ENCODE results near the gene NRP2. TPM values are rescaled to one million over a fixed set of nuclear protein-coding genes. Genes with fewer than 3 reads are reported as not detected.

The NRP2 gene, protein sequence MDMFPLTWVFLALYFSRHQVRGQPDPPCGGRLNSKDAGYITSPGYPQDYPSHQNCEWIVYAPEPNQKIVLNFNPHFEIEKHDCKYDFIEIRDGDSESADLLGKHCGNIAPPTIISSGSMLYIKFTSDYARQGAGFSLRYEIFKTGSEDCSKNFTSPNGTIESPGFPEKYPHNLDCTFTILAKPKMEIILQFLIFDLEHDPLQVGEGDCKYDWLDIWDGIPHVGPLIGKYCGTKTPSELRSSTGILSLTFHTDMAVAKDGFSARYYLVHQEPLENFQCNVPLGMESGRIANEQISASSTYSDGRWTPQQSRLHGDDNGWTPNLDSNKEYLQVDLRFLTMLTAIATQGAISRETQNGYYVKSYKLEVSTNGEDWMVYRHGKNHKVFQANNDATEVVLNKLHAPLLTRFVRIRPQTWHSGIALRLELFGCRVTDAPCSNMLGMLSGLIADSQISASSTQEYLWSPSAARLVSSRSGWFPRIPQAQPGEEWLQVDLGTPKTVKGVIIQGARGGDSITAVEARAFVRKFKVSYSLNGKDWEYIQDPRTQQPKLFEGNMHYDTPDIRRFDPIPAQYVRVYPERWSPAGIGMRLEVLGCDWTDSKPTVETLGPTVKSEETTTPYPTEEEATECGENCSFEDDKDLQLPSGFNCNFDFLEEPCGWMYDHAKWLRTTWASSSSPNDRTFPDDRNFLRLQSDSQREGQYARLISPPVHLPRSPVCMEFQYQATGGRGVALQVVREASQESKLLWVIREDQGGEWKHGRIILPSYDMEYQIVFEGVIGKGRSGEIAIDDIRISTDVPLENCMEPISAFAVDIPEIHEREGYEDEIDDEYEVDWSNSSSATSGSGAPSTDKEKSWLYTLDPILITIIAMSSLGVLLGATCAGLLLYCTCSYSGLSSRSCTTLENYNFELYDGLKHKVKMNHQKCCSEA
- total RNA-seq (2014; rRNA removed; shearing (Covaris generic)): 57.7 and 73.5 TPM in 2 replicates

DNA sequence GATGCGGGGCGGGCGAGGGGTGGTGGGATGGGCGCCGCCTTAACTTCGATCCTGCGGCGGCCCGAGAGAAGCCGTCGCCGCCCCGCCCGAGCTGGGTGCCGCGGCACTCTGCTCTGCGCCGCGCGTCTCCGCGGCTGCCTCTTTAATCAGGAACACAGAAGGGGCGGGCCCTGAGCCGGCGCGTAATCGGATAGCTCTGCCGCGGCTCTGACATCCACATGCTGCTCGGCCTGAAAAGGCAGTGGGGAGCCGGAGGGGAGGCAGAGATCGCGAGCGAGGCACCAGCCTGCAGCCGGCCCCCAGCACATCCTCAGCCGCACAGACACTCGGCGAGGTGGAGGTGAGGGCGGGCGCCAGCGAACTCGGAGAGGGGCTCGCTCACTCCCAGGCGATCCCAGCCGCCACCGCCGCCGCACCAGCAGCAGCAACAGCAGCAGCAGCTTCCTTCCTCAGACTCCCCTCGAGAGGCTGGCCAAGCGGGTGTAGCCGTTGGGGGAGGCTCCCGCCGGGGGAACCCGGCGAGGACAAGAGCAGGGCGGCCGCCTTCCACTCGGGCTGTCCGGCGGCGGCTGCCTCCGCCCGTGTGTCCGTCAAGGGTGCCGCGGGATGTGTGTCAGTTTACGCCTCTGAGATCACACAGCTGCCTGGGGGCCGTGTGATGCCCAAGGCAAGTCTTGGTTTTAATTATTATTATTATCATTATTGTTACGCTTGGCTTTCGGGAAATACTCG lies at the start of gene NRP2:
TSS of gene NRP2 (plus strand) at position 263 of the 732 bp plus-strand sequence. CDS start 790 bp downstream, outside the sequence.
- DNase-seq (ENCODE audit: low read depth): peak; percentile 94

DNA sequence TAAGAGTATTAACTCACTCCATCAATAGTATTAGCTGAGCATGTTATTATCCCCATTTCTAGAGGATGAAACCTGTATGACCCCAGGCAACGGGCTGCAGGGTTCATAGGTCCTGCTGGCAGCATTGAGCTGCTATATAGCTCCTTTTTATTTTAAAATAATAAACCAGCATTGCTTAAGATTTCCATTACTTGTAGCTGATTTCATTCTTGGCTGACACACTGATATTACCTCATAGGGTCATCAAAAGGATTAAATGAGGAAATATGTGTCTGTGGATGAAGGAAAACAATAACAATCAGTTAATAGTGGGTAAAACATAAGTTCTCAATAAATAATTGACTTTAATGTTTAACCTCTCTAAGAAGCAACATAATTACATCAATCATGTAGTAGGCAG lies 48.3 kb upstream of the NRP2 start:
- no peak for DNase-seq (ENCODE audit: low read depth)

DNA sequence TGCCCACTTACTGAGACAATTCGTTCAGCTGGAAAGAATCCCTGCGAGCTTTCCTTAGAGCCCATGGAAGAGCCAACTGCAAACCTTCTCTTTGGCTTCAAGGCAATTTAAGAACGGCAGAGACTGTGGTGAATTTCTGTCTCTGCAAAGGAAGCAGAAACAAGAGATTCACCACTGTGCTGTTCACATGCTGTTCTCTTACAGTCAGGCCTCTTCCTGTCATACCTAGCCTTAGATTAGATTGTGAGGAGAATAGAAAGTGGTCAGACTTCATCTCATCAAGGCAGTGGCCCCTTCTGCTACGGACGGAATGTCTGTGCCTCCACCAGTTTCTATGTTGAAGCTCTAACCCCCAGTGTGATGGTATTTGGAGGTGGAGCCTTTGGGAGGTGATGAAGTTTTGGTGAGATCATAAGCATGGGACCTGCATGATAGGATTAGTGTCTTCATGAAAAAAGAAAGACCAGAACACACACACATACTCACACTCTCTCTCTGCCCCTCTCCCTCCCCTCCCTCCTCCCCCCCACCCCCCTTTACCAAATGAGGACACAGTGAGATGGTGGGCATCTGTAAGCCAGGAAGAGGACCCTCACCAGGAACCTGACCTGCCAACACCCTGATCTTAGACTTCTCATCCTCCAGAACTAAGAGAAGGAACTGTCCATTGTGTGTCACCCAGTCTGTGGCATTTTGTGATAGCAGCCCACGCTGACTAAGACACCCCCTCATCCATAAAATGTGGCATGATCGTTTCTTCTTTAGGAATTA lies 45.6 kb upstream of the NRP2 start:
- DNase-seq (ENCODE audit: low read depth): no peak

DNA sequence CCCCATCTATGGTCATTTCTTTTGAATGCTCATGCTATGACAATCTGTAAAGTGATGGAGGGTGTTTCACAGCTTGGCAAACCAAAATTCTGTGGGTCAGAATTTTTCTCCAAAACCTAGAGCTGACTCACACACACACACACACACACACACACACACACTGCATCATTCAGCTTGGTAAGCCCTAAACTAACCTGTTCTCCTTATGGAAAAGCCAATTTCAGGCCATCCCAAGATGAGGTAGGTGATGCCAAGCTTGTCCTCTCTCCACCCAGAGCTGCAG lies 45.0 kb upstream of the NRP2 start:
- DNase-seq (ENCODE audit: low read depth): no peak

DNA sequence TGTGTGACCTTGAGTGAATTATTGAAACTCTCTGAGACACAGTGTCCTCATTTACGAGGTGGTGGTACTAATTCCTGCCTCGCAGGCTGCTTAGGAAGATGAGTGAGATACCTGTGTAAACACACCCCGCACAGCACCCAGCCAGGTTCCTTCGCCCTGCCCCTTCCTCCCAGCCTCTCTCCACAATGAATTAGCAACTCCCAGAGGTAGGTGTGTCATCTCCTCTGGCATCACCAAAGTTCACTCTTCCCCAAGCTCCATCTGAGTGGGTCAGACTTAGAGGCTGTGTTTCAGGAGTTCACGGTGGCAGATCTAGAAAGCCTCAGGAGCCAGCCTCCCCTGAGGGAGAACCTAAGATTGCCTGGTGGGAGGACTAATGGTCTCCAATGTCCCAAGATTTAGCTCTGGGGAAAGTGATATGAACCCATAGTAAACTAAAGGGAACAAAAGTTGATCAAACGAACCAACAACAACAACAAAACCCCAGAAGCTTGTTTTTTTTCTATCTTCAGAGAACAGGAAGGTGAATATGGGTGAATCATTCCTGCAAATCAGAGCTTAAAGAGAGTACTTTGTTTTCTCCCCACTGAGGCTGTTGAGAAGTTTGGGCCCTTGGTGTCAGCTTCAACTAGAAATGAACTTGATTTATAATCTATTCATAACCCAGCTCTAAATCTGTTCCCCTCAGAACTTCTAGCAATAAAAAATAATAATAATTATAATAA lies 44.4 kb upstream of the NRP2 start:
- no peak for DNase-seq (ENCODE audit: low read depth)

DNA sequence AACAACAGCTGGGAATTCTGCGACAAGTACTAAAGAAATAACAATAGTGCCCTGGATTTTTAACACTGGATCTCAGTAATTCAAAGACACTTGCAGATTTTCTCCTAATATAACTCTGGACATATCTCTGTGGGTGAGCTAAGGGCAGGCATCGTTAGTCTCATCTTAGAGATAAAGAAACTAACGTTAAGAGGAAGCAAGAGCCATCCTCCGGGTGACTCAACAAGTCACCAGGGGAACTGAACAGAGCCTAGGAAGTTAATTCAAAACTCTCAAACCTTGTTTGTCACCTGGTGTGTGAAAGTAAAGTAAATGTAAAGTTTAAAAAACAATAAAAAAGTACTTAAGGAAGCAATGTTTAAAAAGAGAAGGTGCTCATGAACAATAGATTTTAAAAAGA lies 41.6 kb upstream of the NRP2 start:
- DNase-seq (ENCODE audit: low read depth): no peak

DNA sequence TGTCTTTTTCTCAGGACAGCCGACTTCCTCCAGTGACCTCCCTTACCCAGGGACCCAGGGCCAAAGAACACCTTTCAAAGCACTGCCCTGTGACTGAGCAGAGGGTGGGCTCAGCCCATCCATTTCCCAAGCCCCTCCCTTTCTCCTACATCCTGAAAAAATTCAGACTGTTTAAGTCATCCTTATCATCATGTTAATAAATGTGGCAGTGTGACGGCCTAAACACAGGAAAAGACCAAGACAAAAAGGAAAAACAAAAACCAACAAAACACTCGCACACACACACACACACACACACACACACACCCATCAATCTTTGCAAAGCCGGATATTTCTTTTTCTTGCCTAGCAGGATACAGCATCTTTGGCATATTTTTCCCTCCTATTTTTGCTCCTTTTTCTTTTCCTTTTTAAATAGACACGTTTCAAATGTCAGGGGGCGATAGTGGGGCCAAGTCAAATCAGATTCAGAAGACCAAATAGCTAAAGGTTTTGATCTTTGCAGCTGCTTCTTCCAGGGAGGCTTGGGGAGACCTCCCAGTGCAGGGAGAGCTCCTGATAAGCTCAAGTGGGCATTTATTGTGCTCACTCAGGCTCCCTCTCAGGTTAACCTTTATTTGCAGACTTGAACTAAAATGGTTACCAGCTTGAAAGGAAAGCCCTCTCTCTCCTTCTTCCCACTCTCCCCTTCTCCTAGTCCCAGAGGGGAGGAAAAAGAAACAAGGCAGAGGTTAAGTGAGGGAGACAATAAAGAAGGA lies 39.5 kb upstream of the NRP2 start:
- DNase-seq (ENCODE audit: low read depth): no peak

DNA sequence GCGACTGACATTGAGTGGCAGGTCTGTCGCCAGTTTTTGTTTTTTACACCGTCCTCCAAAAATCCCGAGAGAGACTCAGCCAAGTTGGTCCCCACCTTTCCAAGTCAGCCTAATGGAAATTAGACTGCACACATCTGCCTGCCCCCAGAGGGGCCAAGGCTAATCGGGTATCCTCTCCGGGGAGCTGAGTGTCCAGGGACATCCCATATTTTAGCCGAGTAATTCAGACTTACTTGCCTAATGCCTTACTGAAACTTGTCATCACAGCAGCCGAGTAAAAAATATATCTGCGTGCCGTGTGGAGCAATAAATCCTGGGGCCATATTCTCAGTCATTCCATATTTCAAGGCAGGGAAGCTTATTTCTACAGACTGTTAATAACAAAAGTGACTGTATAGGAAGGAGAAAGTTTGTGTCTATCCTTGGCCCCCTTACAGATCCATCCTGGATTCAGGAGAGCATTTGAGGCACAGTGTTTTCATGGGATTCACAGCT lies 38.9 kb upstream of the NRP2 start:
- no peak for DNase-seq (ENCODE audit: low read depth)

DNA sequence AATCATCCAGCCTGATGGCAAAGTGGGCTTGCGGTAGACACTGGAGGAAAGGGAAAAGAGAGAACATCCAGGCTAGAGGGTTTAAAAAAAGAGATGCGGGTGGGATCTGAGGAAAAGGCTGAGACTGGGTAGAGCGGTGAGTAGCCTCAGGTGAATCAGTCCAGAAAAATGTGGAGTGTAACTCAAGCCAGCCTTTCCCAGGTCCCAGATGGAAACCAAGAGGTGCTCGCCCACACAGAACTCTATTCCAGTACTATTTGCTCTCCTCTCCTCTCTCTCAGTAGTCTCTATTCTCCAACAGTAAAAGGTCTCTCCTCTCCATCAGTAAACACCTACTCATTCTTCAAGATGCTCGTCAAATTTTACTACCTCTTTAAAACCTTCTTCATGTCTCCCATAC lies 38.3 kb upstream of the NRP2 start:
- no peak for DNase-seq (ENCODE audit: low read depth)

DNA sequence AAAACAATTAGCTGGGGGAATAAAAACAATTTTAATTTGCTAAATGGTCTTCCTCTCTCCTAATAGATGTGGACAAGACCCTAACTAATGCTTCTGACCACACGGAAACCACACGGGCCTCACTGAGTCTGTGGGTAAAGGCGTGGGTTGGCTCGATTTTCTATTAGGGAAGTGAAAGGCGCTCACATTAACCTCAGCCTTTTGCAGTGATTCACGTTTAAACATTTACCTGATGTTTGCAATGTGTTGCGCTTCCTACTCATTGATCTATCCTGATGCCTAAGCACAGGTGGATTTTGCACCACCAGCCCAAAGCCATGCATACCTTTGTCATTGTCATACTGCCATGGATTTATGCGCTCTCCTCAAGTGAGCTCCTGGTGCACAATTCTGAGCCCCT lies 35.6 kb upstream of the NRP2 start:
- DNase-seq (ENCODE audit: low read depth): no peak

DNA sequence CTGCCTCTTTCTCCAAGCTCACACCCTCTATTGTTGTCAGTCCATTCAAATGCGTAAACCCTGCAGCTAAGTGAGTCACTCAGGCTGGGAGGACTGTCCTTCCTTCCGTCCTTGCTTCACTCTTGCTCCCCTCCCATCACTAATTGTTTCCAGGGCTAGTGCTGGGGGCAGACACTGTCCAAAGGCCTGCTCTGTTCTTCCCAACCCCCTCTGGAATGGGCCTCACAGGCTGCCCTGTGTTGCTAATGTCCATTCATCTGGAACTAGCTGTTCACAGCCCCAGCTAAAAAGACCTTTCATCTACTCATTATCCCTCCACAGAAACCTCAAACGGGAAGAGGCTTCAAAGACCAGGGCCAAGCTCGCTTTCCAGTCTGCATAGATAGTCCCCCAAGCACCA lies 31.9 kb upstream of the NRP2 start:
- DNase-seq (ENCODE audit: low read depth): peak; percentile 99

DNA sequence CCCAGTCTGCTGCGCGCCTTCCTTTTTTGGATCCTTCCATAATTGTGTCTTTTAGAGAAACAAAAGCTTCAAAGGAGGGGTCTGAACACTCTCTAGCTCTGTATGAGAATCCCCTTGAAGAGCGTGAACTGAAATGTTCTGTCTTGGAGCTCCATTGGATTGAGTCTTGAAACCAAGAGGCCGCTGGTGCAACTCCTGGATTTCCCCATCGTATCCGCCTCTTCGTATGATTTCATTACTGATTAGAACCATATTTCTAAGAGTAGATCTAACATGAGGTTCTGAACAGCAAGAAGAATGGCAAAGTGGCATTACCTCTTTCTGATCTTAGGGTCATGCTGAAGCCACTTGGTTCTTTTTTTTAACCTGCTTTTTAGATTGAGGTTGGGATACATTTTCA lies 31.4 kb upstream of the NRP2 start:
- DNase-seq (ENCODE audit: low read depth): no peak

DNA sequence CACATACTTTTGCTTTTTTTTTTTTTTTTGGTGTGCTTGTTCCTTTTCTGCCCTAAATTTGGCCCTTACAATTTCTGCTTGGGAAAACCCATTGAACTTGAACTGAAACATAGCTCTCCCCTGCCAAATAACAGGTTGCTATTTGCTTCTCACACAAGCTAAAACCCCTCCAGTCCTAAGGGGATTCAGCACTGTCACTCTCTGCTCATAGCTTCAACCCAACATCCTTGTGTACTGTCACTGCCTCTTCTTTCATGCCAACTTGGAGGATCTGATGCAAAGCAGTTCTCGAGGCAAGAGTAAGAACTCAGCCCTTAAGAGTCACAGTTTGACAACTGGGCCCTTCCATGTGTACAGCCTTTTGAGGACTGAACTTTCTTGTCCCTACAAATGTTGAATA lies 30.6 kb upstream of the NRP2 start:
- no peak for DNase-seq (ENCODE audit: low read depth)

DNA sequence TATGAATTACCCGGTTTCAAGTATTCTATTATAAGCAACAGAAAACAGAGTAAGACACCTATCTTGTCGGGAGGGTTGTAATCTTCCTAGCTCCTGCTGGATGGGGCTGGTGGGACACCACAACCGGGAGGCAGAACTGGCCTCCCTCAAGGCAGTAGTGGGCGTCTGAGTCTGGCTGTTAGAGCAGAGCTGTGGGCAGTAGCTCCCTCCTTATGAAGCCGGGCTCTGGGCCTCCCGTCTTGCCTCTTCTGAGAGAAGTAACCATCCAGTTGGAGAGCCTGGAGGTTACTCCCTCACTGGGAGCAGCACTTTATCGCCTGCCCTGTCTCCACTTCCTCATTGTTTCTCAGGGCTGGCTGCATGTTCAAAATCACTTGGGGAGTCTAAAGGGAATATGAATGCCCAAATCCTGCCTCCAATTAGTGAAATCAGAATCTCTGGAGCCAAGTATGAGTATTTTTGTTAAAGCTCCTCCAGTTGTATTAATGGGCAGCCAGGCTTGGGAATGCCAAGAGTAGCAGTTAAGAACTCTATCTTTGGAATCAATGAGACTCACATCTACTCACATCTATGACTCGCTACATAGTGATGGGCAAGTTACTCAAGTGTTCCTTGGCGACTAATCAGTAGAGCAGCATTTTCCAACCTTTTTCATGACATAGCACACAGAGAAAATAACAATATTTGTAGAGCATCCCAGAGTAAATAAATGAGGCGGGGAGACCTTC lies 27.3 kb upstream of the NRP2 start:
- DNase-seq (ENCODE audit: low read depth): peak; percentile 75

DNA sequence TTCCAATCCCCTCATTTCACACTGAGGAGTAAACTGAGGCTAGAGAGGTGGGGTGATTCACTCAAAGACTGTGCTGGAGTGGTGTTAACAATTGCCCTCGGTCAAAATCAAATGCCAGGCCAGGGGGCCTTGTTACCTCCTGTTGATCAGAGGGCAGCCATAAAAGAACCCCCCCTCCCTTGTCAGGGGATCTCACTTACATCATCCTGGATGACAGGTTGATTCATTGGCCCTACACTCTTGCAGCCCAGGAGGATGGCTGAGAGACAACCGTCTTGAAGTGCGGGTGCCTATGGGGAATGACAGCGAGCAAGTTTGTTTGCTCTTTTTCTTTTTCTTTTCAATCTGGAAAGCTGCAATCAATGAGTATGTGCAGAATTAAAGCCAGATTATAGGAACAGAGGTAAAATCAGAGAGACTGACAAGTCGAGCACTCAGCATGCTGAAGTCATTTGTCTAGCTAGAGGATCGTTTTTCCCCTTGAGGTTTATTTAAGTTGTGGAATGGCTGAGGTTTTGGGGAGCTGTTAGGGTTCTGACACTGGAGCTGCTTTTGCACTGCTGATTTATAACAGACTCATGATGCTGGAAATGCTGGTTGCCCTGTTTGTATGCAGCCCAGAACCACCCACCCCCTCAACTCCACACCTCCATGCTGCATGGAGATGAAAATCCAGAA lies 26.4 kb upstream of the NRP2 start:
- no peak for DNase-seq (ENCODE audit: low read depth)

DNA sequence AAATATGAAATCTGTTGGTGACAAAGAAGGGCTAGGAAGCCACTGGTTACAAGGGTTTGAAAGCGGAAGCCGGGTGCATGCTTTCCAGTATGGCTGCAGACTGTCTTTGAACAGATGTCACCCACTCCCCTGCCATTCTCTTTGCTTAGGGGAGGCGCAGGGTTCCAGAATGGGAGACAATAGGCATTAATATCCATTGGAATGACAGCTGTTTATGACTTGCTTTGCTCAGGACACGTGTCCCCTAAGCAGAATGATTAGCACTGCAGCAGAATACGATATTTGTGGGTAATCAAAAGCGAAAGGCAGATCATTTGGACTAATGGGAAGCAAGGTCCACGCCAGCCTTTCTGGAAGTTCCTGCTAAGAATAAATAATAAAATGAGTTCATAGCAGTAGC lies 25.8 kb upstream of the NRP2 start:
- DNase-seq (ENCODE audit: low read depth): no peak

DNA sequence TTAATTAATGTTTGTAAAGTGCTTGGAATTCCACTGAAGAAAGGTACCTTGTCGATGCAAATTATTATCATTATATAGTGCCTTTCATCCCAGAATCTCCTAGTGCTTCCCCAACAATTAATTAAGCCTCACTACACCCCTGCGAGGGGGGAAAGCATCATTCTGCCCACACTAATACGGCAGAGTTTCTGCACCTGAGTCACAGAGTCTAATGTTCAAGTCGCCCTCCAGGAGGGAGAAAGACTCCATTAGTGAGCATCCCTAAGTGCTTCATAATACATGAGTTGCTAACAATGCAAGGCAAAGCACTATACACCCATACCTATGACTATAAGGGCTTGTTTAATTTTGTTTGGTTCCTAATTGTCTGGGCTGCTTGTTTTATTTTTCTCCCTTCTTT lies 25.4 kb upstream of the NRP2 start:
- no peak for DNase-seq (ENCODE audit: low read depth)

DNA sequence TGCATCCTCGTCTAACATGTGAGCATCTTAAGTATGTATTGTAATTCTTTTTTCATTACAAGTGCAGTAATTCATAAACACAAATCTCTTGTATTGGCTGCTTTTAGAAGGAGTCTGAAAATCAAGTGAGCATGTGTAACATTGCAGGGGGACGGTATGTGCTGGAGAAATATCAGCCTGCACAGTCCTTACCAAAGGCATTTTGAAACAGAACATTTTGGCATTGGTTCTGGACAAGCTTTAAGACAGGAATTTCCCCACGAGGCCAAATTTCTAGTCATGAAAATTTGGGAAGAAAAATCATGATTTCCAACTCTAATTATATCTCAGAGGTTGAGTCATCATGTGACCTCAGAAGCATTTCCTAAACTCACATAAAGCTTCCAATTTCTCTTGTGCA lies 24.7 kb upstream of the NRP2 start:
- DNase-seq (ENCODE audit: low read depth): peak; percentile 42

DNA sequence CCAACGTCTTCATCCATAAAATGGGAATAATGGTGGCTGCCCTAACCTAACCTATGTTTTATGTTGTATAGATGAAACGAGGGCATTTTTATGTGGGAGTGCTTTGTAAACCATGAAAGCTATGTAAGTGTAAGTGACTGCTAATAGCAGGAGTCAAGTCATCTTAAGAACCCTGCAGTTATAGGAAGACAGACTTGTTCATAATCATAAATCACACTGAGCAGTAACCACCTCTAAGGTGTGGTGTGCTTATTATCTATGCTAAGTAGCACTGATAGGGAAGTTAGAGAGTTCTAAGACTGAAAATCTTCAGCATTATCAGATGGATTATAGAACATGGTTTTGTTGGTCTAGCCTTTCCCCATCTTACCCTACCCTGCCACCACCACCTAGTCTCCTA lies 24.2 kb upstream of the NRP2 start:
- DNase-seq (ENCODE audit: low read depth): no peak
